ENCODE results near the gene SLC37A3.

DNA sequence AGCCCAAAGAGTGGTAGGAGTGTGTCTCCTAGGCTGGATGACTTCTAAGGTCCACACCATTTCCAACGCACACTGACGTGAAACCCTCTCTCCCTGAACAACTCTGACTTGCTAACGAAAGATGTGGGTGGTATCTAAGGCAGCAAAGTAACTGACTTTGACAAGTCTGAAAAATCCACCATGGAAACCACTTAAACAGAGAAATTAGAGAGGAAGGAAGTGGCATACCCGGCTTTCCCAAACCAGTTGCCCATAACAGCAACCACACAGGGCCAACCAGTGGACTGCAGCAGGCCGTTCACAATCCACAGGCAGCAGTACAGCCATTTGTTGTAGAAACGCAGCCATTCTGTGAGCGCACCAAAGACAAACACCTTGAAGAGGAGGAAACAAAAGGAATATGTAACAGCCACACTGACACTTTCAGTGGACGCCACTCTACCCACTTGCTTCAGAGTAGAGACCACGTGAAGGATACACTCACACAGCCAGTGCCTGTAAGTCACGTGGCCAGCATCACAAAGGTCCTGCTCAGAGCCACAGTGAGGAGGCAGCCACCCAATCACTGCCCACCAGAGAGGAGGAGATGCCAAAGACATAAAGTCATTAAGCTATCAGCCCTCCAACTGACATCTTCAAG, 39.8 kb downstream of the SLC37A3 start:
- no peak for TF ChIP-seq POLR2A (IDR thresholded peaks at IDR 0.05; ENCODE audit: low read depth, low read length)
- TF ChIP-seq POLR2AphosphoS5 (IDR thresholded peaks at IDR 0.05; ENCODE audit: low read depth, low read length), result no peak
- TF ChIP-seq TAF1 (IDR thresholded peaks at IDR 0.05; ENCODE audit: low read depth, low read length), result no peak
- no peak for TF ChIP-seq SPI1 (IDR thresholded peaks at IDR 0.05; ENCODE audit: low read depth, low read length)

All from GM12891 (cell line).